Fibroblast of the aortic adventitia (primary cell): ENCODE results near the gene NOLC1. TPM values are rescaled to one million over a fixed set of nuclear protein-coding genes. Genes with fewer than 3 reads are reported as not detected.
A peak's percentile ranks its signal among the peaks of the same experiment; 100 is the strongest.

Experiments
- DNase-seq: peaks from one replicate; pipeline ENCODE4 v3.0.0-alpha.2; 2010; ENCODE audit warnings: low read depth
- H3K4me3 ChIP-seq: 2 replicates; pipeline ENCODE4 v1.5.1; 2011; ENCODE audit warnings: low read depth, mild to moderate bottlenecking, control low read depth, low read length, moderate library complexity
- CTCF ChIP-seq: IDR thresholded peaks from 2 replicates; pipeline ENCODE4 v1.5.1; 2011; ENCODE audit warnings: mild to moderate bottlenecking, low read length, control low read depth, inconsistent platforms; ENCODE audit not compliant: insufficient read depth
- total RNA-seq: library from RNA; depleted of rRNA; stranded (reverse); fragments of >200 nt; gene quantifications from 2 replicates; pipeline ENCODE4 v1.2.3, GENCODE V29; 2012; ENCODE audit warnings: low replicate concordance

The NOLC1 gene
- total RNA-seq, 1 donor, result 45.3 TPM

GRCh38 chr10:102113261-102113955, 38.8 kb upstream of the NOLC1 start:
- no peak for TF ChIP-seq CTCF
- no peak for DNase-seq
- peak overlapping the region; percentile 82 for H3K4me3 ChIP-seq

DNA sequence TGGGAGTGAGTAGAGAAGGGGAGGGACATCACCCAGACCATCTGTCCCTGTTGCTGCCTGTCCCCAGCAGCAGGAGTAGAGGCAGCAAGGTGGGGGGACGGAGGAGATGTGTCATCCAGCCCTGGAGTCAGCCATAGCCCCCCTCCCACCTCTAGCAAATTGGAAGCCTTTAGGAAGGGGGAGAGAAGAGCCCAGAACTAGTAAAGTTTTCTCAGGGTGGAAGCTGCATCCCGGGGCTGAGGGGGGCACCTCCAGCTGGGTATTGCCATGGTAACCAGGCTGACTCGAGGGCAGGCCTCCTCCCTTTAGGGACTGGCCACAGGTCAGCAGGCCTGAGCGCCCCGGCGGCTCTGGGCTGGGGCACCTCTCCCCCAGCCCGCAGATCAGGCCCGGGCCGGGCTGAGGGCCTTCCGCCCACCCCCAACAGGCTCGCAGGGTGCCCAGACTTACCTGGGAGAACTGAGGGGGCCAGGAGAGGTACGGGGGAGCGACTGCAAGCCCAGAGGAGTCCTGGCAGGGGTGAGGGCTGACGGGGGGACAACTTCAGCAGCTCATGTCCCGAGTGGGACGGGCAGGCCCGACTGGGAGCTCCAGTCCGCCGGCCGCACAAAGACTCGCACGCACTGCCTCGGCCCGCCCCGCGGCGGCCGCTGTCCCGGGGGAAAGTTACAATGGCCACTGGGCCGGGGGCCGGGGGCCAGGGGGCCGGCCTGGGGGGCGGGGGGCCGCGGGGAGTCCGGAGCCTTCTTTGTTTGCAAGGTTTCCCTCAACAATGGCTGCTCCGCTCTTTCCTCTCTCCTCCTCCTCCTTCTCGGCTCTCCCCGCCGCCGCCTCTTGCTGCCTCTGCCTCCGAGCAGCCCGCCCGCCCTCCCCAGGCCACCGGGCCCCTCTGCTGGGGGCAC, 38.0 kb upstream of the NOLC1 start:
- no peak for TF ChIP-seq CTCF

DNA sequence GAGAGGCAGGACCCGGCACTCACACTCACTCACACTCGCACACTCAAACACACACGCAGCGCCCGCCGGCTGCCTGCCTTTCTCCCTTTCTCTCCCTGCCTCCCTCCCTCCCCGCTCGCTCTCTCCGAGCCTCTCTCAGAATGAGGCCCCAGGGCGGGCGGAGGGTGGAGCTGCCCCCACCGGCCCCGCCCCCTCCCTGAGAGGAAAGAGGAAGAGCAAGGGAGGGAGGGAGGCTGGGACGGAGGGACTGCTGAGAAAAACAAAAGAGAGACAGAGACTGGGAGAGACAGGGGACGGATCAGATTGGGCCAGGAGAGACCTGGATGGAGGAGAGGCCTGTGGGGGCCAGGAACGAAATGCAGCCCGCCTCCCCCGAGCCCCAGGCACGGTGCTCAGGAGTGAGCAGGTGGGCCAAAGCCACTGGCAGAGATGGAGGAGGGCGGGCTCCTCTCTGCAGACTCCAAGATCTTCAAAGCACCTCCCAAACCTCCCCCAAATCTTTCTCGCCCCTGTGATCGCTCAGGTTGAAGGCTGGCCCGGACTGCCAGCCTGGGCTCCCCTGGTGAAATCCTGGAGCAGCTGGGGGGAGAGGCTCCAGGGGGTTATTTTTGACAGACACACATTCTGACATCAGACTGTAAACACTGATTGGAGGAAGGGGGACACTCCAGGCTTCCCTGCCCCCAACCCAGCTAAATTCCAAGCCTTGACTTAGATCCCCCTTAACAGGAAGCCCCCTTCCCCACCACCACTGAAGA, 37.1 kb upstream of the NOLC1 start:
- peak; percentile 62 for DNase-seq
- H3K4me3 ChIP-seq, result peak overlapping the region; percentile 82
- no peak for TF ChIP-seq CTCF

More for the DNA sequence above, 38.0 kb upstream of the NOLC1 start:
- H3K4me3 ChIP-seq, result peak overlapping the region; percentile 82
- no peak for DNase-seq

DNA sequence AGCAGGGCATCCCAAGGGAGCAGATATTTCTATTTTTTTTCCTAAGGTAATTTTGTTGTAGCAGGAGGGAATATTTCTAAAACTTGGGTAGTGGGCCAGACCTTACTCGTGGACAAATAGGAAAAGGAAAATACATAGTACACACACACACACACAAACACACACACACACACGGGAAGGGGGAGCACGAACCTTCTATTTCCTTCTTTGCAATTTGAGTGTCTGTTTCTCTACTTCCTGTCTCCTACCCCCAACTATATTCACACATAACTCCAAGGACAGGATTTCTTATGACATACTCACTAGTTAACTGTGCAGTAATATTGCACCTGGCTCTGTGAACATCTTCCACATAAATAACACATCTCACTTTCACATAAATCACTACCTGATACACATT, 36.4 kb upstream of the NOLC1 start:
- TF ChIP-seq CTCF, result no peak
- DNase-seq, result no peak
- H3K4me3 ChIP-seq, result peak overlapping the region; percentile 82

DNA sequence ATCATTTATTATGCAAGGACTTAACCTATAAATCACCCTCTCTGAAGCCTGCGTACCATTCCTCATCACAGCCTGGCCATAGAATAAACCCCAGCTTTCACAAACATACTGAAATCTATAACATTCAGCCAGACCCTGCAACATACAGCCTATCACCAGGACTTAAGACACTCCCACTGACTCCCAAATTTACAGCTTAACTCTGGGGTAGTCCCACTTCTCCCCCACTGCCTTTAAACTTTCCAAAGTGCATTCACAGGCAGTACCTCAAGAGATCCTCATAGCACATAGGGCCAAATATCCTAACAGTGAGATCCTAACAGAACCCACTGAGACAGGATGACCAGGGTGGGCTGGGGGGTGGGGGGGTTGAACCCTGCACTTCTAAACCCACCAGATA, 35.5 kb upstream of the NOLC1 start:
- H3K4me3 ChIP-seq, result peak overlapping the region; percentile 28
- TF ChIP-seq CTCF, result no peak

DNA sequence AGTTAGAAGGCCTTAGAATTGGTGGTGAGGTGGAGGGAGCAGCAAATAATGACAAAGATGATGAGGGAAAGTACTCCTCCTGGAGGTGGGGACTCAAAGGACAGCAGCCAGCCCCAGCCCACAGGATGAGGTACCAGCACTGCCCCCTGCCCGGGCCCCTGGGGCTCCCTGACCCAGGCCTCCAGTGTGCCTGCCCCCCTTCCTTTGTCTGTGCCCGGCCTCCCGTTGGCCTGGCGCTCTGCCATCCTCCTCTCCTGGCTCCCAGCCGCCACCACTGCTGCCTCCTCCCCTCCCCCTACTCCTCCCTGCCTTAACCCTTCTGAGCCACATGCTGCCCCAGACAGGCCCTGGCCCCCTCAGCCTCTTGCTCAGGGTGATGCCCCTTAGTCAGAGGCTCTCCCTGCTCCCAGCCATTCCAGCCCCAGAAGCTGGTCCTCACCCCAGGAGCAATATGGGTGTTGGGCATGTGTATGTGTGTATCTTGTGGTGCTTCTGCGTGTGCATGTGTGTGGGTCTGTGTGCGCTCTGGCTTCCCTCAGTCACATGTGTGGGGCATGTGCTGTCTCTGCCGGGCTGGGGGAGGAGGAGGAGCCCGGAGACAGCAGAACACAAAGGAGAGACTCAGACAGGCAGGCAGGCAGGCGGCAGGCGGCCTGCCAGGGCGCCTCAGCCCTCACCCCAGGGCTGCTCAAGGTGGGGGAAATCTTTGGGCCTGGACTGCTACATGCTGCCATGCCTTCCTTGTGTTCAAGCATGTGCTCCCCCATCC, 34.6 kb upstream of the NOLC1 start:
- peak; percentile 82 for DNase-seq
- H3K4me3 ChIP-seq, result peak overlapping the region; percentile 87
- TF ChIP-seq CTCF, result no peak

More for the DNA sequence above, 35.5 kb upstream of the NOLC1 start:
- DNase-seq, result no peak
